ENCODE results near the gene RNF180.

Gene RNF180

DNA sequence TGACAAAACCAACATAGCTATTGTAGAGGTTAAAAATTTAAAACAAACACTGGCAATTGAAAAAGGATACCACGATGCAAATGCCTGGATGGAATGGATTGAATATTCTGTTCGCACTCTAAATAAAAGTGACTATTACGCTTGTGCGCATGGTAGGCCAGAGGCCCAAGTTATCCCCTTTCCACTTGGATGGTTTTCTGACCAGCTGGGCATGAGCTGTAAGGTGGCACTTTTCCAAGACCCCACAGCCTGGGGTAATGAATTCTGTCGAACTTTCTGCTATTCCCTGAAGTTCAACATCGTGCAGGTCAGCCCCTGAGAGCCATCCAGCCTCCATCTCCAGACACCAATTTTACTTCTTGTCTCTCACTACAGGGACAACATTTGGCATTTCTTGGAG, 5.4 kb upstream of the RNF180 start:
- Histone ChIP-seq H3K4me3 (IDR thresholded peaks at IDR 0.05; ENCODE audit: insufficient read depth, low read depth, low read length) (no peak overlapping the region), H2AFZ (ENCODE audit: low read depth) (no peak overlapping the region), H3K4me1 (ENCODE audit: low read depth, poor library complexity, severe bottlenecking) (peaks cover 2% of the 10 kb centered on the region), H3K27ac (no peak overlapping the region), H3K36me3 (ENCODE audit: insufficient read depth) (no peaks in the 10 kb centered on the region), H3K4me2 (no peak overlapping the region), H3K27me3 (ENCODE audit: insufficient read depth, low read depth) (no peaks in the 10 kb centered on the region), H4K20me1 (ENCODE audit: insufficient read depth) (no peaks in the 10 kb centered on the region), H3K9ac (no peak overlapping the region), H3K79me2 (ENCODE audit: insufficient read depth, low read depth) (no peaks in the 10 kb centered on the region)
- TF ChIP-seq, protein P1, sequence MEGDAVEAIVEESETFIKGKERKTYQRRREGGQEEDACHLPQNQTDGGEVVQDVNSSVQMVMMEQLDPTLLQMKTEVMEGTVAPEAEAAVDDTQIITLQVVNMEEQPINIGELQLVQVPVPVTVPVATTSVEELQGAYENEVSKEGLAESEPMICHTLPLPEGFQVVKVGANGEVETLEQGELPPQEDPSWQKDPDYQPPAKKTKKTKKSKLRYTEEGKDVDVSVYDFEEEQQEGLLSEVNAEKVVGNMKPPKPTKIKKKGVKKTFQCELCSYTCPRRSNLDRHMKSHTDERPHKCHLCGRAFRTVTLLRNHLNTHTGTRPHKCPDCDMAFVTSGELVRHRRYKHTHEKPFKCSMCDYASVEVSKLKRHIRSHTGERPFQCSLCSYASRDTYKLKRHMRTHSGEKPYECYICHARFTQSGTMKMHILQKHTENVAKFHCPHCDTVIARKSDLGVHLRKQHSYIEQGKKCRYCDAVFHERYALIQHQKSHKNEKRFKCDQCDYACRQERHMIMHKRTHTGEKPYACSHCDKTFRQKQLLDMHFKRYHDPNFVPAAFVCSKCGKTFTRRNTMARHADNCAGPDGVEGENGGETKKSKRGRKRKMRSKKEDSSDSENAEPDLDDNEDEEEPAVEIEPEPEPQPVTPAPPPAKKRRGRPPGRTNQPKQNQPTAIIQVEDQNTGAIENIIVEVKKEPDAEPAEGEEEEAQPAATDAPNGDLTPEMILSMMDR (conservative IDR thresholded peaks at IDR 0.05; ENCODE audit: low read depth, low read length) = no peak

DNA sequence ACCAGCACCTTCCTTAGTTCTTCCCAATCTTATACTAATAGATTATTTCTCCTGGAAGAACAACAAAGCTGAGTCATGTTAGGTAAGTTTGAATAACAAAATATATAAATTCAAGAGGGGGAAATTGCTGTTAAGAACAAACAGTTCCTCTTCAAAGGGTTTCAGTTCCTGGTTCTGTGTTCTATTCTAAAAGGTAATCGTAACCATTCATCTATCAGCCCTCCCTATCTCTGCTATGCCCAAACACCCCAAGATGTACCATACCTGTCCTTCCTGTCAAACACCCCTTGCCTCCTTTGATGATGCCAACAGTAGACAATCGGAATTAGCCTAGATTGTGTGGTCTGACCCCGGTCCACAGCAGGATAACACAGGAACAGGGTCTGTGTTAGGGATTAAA, 4.2 kb upstream of the RNF180 start:
- Histone ChIP-seq H3K9ac (no peak overlapping the region), H3K27me3 (ENCODE audit: insufficient read depth, low read depth) (no peaks in the 10 kb centered on the region), H3K4me1 (ENCODE audit: low read depth, poor library complexity, severe bottlenecking) (peaks cover 4% of the 10 kb centered on the region), H3K4me3 (IDR thresholded peaks at IDR 0.05; ENCODE audit: insufficient read depth, low read depth, low read length) (no peak overlapping the region), H3K27ac (no peak overlapping the region), H3K79me2 (ENCODE audit: insufficient read depth, low read depth) (0 out of 2 replicates have a peak, but pooled peaks cover under 1% of the 10 kb centered on the region), H3K4me2 (no peak overlapping the region), H3K36me3 (ENCODE audit: insufficient read depth) (no peaks in the 10 kb centered on the region), H4K20me1 (ENCODE audit: insufficient read depth) (no peaks in the 10 kb centered on the region), H2AFZ (ENCODE audit: low read depth) (no peak overlapping the region)
- TF ChIP-seq, protein P1 (conservative IDR thresholded peaks at IDR 0.05; ENCODE audit: low read depth, low read length) = no peak

DNA sequence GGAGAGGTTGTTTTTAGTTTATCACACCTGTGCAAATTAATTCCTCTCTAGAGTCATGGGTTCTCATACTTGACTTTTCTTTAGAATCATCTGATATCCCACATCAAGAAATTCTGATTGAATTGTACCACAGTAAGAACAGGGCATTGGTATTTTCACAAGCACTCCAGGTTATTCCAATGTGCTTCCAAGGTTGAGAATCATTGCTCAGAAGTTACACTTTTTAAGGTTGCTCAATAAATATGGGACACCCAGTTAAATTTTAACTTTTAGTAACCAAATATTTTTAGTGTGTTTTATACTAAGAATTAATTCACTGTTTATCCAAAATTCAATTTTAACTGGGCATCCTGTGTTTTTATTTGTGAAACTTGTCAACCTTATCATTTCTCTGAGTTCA, 2.5 kb upstream of the RNF180 start:
- Histone ChIP-seq H3K27me3 (ENCODE audit: insufficient read depth, low read depth) (no peaks in the 10 kb centered on the region), H3K27ac (no peak overlapping the region), H3K4me1 (ENCODE audit: low read depth, poor library complexity, severe bottlenecking) (peaks cover 4% of the 10 kb centered on the region), H2AFZ (ENCODE audit: low read depth) (no peak overlapping the region), H3K79me2 (ENCODE audit: insufficient read depth, low read depth) (0 out of 2 replicates have a peak, but pooled peaks cover 6% of the 10 kb centered on the region), H3K4me2 (no peak overlapping the region), H3K9ac (no peak overlapping the region), H3K36me3 (ENCODE audit: insufficient read depth) (no peaks in the 10 kb centered on the region), H3K4me3 (IDR thresholded peaks at IDR 0.05; ENCODE audit: insufficient read depth, low read depth, low read length) (no peak overlapping the region), H4K20me1 (ENCODE audit: insufficient read depth) (no peaks in the 10 kb centered on the region)
- TF ChIP-seq, protein P1 (conservative IDR thresholded peaks at IDR 0.05; ENCODE audit: low read depth, low read length) = no peak

DNA sequence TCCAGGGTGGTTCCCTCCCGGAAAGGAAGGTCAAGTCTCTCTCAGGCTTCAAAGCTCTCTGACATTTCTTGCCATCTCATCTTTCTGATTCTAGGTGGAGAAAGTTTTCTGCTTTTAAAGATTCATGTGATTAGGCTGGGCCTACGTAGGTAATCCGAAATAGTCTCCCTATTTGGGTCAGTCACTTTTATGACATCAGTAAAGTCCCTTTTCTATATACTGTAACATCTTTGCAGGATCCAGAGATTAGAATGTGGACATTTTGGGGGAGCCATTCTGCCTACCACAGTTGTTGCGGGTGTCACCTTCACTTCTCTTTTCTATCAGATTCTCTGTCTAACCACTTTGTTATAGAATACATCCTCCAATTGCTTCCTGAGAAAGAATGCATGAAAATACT, 1.9 kb upstream of the RNF180 start:
- Histone ChIP-seq H3K4me2 (no peak overlapping the region), H3K4me3 (IDR thresholded peaks at IDR 0.05; ENCODE audit: insufficient read depth, low read depth, low read length) (no peak overlapping the region), H3K27me3 (ENCODE audit: insufficient read depth, low read depth) (no peaks in the 10 kb centered on the region), H3K27ac (no peak overlapping the region), H3K9ac (no peak overlapping the region), H4K20me1 (ENCODE audit: insufficient read depth) (no peaks in the 10 kb centered on the region), H3K36me3 (ENCODE audit: insufficient read depth) (no peaks in the 10 kb centered on the region), H3K4me1 (ENCODE audit: low read depth, poor library complexity, severe bottlenecking) (peaks cover 4% of the 10 kb centered on the region), H3K79me2 (ENCODE audit: insufficient read depth, low read depth) (0 out of 2 replicates have a peak, but pooled peaks cover 6% of the 10 kb centered on the region), H2AFZ (ENCODE audit: low read depth) (no peak overlapping the region)
- TF ChIP-seq, protein P1 (conservative IDR thresholded peaks at IDR 0.05; ENCODE audit: low read depth, low read length) = no peak

Data from KMS-11 (cell line).